Transverse colon (tissue), 4 donors: ENCODE data around the gene XYLT1.

Source experiments
- CTCF ChIP-seq, 5 experiments: fragments of 200-600 bp in 3 of 5; fragments of 450-650 bp in 2 of 5; sonication (generic) in 3 of 5; IDR thresholded peaks; 1 replicate in 2 of 5; 2 replicates in 3 of 5; pipeline ENCODE4 v1.5.1; 2016 to 2017; ENCODE audit warnings: antibody characterized with exemption in 5 of 5, inconsistent platforms in 3 of 5, mild to moderate bottlenecking in 2 of 5, moderate library complexity in 1 of 5
- EP300 ChIP-seq: sonication (generic); formaldehyde crosslinking; IDR thresholded peaks from one replicate; pipeline ENCODE4 v1.6.1; 2017; ENCODE audit warnings: antibody characterized with exemption, low read depth
- POLR2A ChIP-seq: fragments of 450-650 bp; IDR thresholded peaks from one replicate; pipeline ENCODE4 v1.6.1; 2016; ENCODE audit warnings: antibody characterized with exemption, mild to moderate bottlenecking, moderate library complexity
- POLR2AphosphoS5 ChIP-seq, 3 donors: sonication (generic); formaldehyde crosslinking; IDR thresholded peaks; one replicate each; pipeline ENCODE4 v1.6.1; 2016; ENCODE audit warnings: antibody characterized with exemption in 3 of 3

- no peak for TF ChIP-seq POLR2A
- no peak for TF ChIP-seq CTCF (IDR thresholded peaks at IDR 0.05)
- TF ChIP-seq EP300 = no peak
- TF ChIP-seq POLR2AphosphoS5 (IDR thresholded peaks at IDR 0.05) = no peak
Measured at GRCh38 chr16:17333229-17333628, 137.5 kb downstream of the XYLT1 start.
